LNCaP clone FGC (cell line): ENCODE measurements around the gene MED13L.

ENCODE experiments used
- DNase-seq: peaks from one replicate; pipeline ENCODE4 v3.0.0-alpha.2; 2011; ENCODE audit warnings: low read depth
- H3K4me3 ChIP-seq: 2 replicates; pipeline ENCODE4 v1.5.1; 2011; ENCODE audit warnings: mild to moderate bottlenecking, low read depth, low read length, control low read depth
- CTCF ChIP-seq: IDR thresholded peaks from 2 replicates; pipeline ENCODE4 v1.5.1; 2012; ENCODE audit warnings: mild to moderate bottlenecking; ENCODE audit not compliant: control insufficient read depth, insufficient read depth; ENCODE audit errors: extremely low read depth

The MED13L gene

DNA sequence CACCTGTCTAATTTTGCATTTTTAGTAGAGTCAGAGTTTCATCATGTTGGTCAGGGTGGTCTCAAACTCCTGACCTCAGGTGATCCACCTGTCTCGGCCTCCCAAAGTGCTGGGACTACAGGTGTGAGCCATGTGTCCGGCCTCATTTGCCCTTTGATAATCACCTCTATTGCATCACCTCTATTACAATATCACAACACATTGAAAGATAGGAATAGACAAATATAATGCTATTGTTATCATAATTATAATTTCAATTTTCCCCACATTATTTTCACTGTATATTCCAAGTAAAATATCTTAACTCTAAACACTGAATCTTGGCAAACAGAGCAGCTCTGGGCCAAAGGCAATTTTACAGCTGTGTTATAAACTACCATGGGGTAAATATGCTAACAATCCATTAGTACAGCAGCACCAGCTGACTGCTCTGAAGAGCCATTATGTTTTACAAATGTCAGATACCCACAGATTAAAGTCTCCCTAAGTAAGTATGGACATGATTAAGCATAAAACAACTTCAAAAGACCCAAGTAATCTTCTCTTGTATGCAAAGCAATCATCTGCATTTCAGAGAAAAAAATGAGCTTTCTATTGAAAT is 173.2 kb downstream of the MED13L start:
- DNase-seq, result no peak
- H3K4me3 ChIP-seq, result no peak overlapping the region
- TF ChIP-seq CTCF, result no peak

DNA sequence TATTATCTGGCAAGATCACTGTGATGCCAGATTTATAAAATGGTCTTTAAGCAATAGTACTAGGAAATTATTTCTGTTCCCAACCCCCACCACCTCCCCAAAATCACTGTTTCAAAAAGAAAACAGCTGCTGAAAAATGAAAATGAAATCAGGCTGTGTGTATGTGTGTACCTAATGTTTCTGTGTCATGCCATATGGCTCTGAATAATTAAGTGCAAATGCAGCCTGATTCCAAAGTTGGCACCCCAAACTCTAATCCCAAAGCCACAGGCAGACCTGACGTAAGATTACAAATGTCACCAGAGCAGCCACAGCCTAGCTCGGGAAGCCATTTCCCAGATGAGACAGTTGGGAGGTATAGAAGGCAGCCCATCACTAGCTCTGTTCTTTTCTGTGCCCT is 175.5 kb downstream of the MED13L start:
- no peak overlapping the region for H3K4me3 ChIP-seq
- no peak for DNase-seq
- TF ChIP-seq CTCF, result no peak

DNA sequence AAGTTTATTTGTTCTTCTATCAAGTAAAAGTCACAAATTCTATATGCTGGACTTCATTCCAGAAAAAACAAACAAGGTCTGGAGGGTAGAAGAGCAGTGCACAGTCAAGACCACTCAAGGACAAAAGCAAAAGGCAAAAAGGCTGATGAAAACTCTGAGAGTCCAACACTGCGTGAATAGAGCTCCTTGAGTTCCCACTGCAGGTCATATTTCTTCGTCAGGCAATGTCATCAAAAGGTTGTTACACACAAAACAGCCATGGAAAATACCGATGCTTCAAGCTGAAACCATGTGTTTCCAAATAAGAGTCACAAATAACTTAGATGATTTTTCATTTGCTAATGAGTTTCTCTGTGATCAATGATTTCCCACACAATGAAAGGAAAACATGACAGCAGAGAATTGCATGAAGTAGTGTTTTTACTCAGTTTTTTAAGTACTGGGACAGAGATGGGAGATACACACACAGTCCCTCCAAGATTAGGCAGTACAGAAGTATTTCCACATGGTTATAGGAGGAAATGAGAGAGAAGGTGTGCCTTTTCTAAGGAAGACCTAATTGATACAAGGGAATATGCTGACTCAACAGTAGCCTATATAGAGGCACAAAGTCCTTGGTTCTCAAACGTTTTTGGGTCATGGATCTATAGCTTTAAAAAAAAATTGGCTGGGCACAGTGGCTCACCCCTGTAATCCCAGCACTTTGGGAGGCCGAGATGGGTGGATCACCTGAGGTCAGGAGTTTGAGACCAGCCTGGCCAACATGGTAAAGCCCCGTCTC is 177.7 kb downstream of the MED13L start:
- no peak for TF ChIP-seq CTCF
- H3K4me3 ChIP-seq, result no peak overlapping the region
- DNase-seq, result no peak

DNA sequence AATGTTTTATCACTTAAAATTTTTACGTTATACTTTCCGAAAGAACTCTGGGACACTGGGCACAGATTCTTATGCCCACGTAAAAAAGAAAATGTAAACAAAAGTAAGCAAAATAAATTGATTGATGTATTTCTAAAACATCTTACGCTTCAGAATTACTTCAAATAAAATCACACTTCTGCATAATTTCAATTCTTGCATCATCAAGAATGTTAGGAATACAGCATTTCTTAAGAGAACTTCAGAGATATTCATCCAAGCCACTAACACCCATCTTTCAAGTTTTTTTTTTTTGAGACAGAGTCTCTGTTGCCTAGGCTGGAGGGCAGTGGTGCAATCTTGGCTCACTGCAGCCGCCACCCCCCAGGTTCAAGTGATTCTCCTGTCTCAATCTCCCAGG is 180.6 kb downstream of the MED13L start:
- no peak overlapping the region for H3K4me3 ChIP-seq
- DNase-seq, result no peak
- TF ChIP-seq CTCF, result no peak

GRCh38 chr12:116094475-116094874 is 183.0 kb downstream of the MED13L start:
- DNase-seq, result no peak
- no peak overlapping the region for H3K4me3 ChIP-seq
- TF ChIP-seq CTCF, result no peak

DNA sequence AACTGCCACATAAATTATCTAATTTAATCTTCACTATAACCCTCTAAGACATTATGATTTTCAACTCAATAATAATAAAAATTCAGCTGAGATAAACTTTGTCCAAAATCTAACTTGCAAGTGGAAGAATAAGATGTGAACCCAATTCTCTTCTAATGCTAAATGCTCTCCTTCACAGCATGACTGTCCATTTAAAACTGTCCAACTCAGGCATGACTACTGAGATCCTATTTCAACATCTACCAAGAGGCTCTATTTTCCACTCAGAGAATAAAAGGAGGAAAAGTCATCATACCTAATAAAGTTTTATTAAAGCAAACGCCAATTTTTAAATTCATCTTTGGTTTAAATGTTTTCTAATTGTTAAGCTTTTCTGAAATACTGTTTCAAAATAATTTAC is 183.6 kb downstream of the MED13L start:
- no peak overlapping the region for H3K4me3 ChIP-seq
- no peak for DNase-seq
- TF ChIP-seq CTCF, result no peak

GRCh38 chr12:116092776-116093175 is 184.7 kb downstream of the MED13L start:
- no peak for TF ChIP-seq CTCF
- no peak for DNase-seq
- no peak overlapping the region for H3K4me3 ChIP-seq
